Kasumi-1 (cell line): ENCODE data around the gene UNC79.

Experiments
- DNase-seq, 2 experiments: peaks; one replicate each; lab custom pipeline; 2025; lab: John Stamatoyannopoulos, UW

Gene UNC79

GRCh38 chr14:93663317-93663716 is 232.6 kb downstream of the UNC79 start:
- no peak for DNase-seq

GRCh38 chr14:93665169-93665568 is 234.4 kb downstream of the UNC79 start:
- DNase-seq, result no peak

- no peak for DNase-seq
These were observed 238.9 kb downstream of the UNC79 start for GRCh38 chr14:93669632-93670031.

- no peak for DNase-seq
These were observed 243.6 kb downstream of the UNC79 start for GRCh38 chr14:93674343-93674742.

GRCh38 chr14:93675651-93676050 is 244.9 kb downstream of the UNC79 start:
- DNase-seq, result no peak

GRCh38 chr14:93676416-93676958 is 245.7 kb downstream of the UNC79 start:
- DNase-seq, result no peak

GRCh38 chr14:93682459-93682858 is 251.7 kb downstream of the UNC79 start:
- no peak for DNase-seq

- DNase-seq, result no peak
These were observed 252.5 kb downstream of the UNC79 start for GRCh38 chr14:93683226-93683625.

- DNase-seq, result no peak
These were observed 254.6 kb downstream of the UNC79 start for GRCh38 chr14:93685121-93685895.

GRCh38 chr14:93686268-93686667 is 255.5 kb downstream of the UNC79 start:
- no peak for DNase-seq

GRCh38 chr14:93688239-93688666 is 257.5 kb downstream of the UNC79 start:
- no peak for DNase-seq

GRCh38 chr14:93688820-93689219 is 258.1 kb downstream of the UNC79 start:
- no peak for DNase-seq

GRCh38 chr14:93690146-93690545 is 259.4 kb downstream of the UNC79 start:
- DNase-seq, result no peak

GRCh38 chr14:93691042-93691780 is 260.5 kb downstream of the UNC79 start:
- DNase-seq, result no peak

GRCh38 chr14:93693914-93694313 is 263.2 kb downstream of the UNC79 start:
- DNase-seq, result no peak

GRCh38 chr14:93700928-93701327 is 270.2 kb downstream of the UNC79 start:
- no peak for DNase-seq

GRCh38 chr14:93701562-93701961 is 270.8 kb downstream of the UNC79 start:
- DNase-seq, result no peak

- DNase-seq, result no peak
These were observed 272.2 kb downstream of the UNC79 start for GRCh38 chr14:93702946-93703345.

- no peak for DNase-seq
These were observed 273.2 kb downstream of the UNC79 start for GRCh38 chr14:93703941-93704340.

- DNase-seq, result no peak
These were observed 274.9 kb downstream of the UNC79 start for GRCh38 chr14:93705513-93706156.

GRCh38 chr14:93706360-93706955 is 275.7 kb downstream of the UNC79 start:
- no peak for DNase-seq

- no peak for DNase-seq
These were observed 276.7 kb downstream of the UNC79 start for GRCh38 chr14:93707475-93707874.
